OCI-LY7 (cell line): ENCODE data around the gene CCHCR1.

Experiments used
- CTCF ChIP-seq: fragments of 200-600 bp; sonication (generic); conservative IDR thresholded peaks from 2 replicates; pipeline ENCODE4 v1.5.1; 2014; ENCODE audit warnings: mild to moderate bottlenecking, antibody characterized with exemption, low read length, moderate library complexity, mixed read lengths
- EZH2phosphoT487 ChIP-seq: fragments of 200-600 bp; sonication (generic); IDR thresholded peaks from 2 replicates; pipeline ENCODE4 v1.6.1; 2018; ENCODE audit warnings: low read depth, borderline replicate concordance, mild to moderate bottlenecking, mixed run types, antibody characterized with exemption, low read length, moderate library complexity, mixed read lengths

GRCh38 chr6:31170600-31170881 is 12.9 kb upstream of the CCHCR1 start, which contains the start of gene POU5F1:
- TF ChIP-seq CTCF (no peak), EZH2phosphoT487 (no peak)
